ENCODE measurements around the gene UQCRH.

GRCh38 chr1:46343705-46344104 is 40.2 kb downstream of the UQCRH start:
- TF ChIP-seq POLR2A (IDR thresholded peaks at IDR 0.05; ENCODE audit: extremely low read depth, insufficient read length) (no peak), CTCF (IDR thresholded peaks at IDR 0.05; ENCODE audit: low read depth, low read length) (no peak)
